ENCODE data around the gene NEAT1. TPM values are rescaled to one million over a fixed set of nuclear protein-coding genes. Genes with fewer than 3 reads are reported as not detected.

Gene NEAT1
- total and polyA plus RNA-seq, 9 of the 15 experiments (the other 6 are each of a cell fraction or from before 2014, with no cell fraction given): 20.1 to 389 (median 62.8) TPM

DNA sequence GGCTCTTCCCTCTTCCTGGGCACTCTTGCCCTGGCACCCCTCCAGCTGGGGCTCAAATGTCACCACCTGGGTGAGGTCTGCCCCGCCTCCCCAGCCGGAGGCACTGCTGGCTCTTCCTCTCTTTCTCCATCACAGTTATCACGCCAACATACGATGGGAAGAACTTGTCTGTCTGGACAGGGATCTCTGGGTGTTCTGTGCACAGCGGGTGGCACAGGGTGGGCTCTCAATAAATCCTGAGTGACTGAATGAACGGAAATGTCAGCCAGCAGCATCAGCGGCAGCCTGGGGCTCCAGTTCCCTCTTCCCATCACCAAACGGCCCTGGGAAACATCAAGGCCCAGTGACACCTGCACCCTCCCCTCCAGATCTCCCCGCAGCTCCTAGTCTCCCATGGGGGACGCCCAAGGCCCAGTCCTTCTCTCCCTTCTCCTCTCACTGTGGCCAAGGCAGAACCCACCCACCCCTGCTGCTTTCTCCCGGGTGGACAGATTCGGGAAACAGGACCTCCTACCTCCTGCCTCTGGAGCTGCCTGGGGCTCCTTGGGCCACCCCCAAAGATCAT, 39.7 kb upstream of the NEAT1 start:
- H3K4me1 ChIP-seq (replicated peaks in 1 of 2; ENCODE audit: control insufficient read depth in 2 of 2, insufficient read depth in 2 of 2, low read length in 2 of 2): peaks cover 37 to 86% of the 10 kb centered on the region in 2 experiments
- H3K9ac ChIP-seq (ENCODE audit: insufficient read depth in 1 of 2, low read depth in 2 of 2, low read length in 2 of 2): peak overlapping the region; percentile 85 to 88
- in situ Hi-C loops (cut with MboI): no loop called here
- no peak for DNase-seq (ENCODE audit: extremely low read depth in 1 of 4, low spot score in 3 of 4)
- WGBS (ENCODE audit: insufficient coverage, low coverage, missing lambda C conversion rate): 22% methylated on average over 12 of the region's 12 CpGs
- peak overlapping the region; percentile 37; the same call in 1 of the 2 replicates for H3K4me3 ChIP-seq
- H3K9me1 ChIP-seq (ENCODE audit: control insufficient read depth, insufficient read depth, low read length): no peaks in the 10 kb centered on the region
- FAIRE-seq: no peak
- intact Hi-C loops (cut with micrococcal nuclease): loop anchor here (1.0 to 2.0 kb wide), 3 partner anchors 33 to 127 kb away; no protein-coding TSS in a partner anchor
- no TSS peak for BruUV-seq (replicated peaks)
- H2AFZ ChIP-seq (ENCODE audit: low read depth, low read length): peak overlapping the region; percentile 86
- no peaks in the 10 kb centered on the region for H3K27me3 ChIP-seq (ENCODE audit: control insufficient read depth in 2 of 2, insufficient read depth in 2 of 2, low read length in 2 of 2)
- H3K27ac ChIP-seq (ENCODE audit: extremely low read depth, low read depth, low read length): peak overlapping the region; percentile 93
- H3K36me3 ChIP-seq (ENCODE audit: control insufficient read depth, insufficient read depth, low read length): peaks cover 3% of the 10 kb centered on the region; the same call in 2 of the 3 replicates
- ChIA-PET POLR2A (interaction anchor here (0.5 to 16.2 kb wide), 8 partner anchors 9 to 211 kb away, joined by 3 to 253 read pairs (median 4); partner anchors contain the start of genes MALAT1 and NEAT1), CTCF (ENCODE audit: low intra/inter-chr PET ratio) (interaction anchor here (0.6 to 1.6 kb wide), 4 partner anchors 34 to 434 kb away, joined by 3 to 7 read pairs (median 4); no protein-coding TSS in a partner anchor)
- H3K4me2 ChIP-seq (ENCODE audit: insufficient read depth, low read length): peak overlapping the region; percentile 80
- H3K9me3 ChIP-seq (replicated peaks; ENCODE audit: control insufficient read depth, insufficient read depth, low read depth, low read length): no peaks in the 10 kb centered on the region; the same call in 1 of the 2 replicates
- no peaks in the 10 kb centered on the region for H4K20me1 ChIP-seq (replicated peaks; ENCODE audit: control insufficient read depth, insufficient read depth, low read length)
- peaks cover 13% of the 10 kb centered on the region for H3K79me2 ChIP-seq (ENCODE audit: control insufficient read depth, insufficient read depth, low read length)
- ATAC-seq: no peak
- TF ChIP-seq NCOA2 (IDR thresholded peaks at IDR 0.05; ENCODE audit: partially characterized antibody in 2 of 2): no peak
- TF ChIP-seq POU5F1 (IDR thresholded peaks at IDR 0.05; ENCODE audit: borderline replicate concordance, low read depth, low read length, partially characterized antibody): no peak
- no peak for TF ChIP-seq CHAMP1 (IDR thresholded peaks at IDR 0.05)
- TF ChIP-seq, protein P1, sequence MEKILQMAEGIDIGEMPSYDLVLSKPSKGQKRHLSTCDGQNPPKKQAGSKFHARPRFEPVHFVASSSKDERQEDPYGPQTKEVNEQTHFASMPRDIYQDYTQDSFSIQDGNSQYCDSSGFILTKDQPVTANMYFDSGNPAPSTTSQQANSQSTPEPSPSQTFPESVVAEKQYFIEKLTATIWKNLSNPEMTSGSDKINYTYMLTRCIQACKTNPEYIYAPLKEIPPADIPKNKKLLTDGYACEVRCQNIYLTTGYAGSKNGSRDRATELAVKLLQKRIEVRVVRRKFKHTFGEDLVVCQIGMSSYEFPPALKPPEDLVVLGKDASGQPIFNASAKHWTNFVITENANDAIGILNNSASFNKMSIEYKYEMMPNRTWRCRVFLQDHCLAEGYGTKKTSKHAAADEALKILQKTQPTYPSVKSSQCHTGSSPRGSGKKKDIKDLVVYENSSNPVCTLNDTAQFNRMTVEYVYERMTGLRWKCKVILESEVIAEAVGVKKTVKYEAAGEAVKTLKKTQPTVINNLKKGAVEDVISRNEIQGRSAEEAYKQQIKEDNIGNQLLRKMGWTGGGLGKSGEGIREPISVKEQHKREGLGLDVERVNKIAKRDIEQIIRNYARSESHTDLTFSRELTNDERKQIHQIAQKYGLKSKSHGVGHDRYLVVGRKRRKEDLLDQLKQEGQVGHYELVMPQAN (IDR thresholded peaks at IDR 0.05; ENCODE audit: borderline replicate concordance): 0 out of 2 replicates have a peak, but pooled peaks have one; percentile 23
- 0 out of 4 replicates have a peak, but pooled peaks of 1 of the 2 experiments have one; percentile 21 for TF ChIP-seq SIN3A (IDR thresholded peaks at IDR 0.05; ENCODE audit: borderline replicate concordance in 2 of 2, control insufficient read depth in 1 of 2, low read depth in 2 of 2, low read length in 2 of 2)
- no peak for TF ChIP-seq HIVEP1 (CRISPR knock-in tag; IDR thresholded peaks at IDR 0.05)
- TF ChIP-seq ATF2 (CRISPR knock-in tag; IDR thresholded peaks at IDR 0.05): no peak
- peak; percentile 40; the same call in 1 of the 2 replicates for TF ChIP-seq ZBTB7A (IDR thresholded peaks at IDR 0.05; ENCODE audit: borderline replicate concordance, control insufficient read depth, low read depth, low read length)
- TF ChIP-seq SREBF1 (IDR thresholded peaks at IDR 0.05; ENCODE audit: borderline replicate concordance, low read depth, low read length): no peak
- TF ChIP-seq SMARCA5 (IDR thresholded peaks at IDR 0.05): peak; percentile 41
- peak; percentile 17 for TF ChIP-seq TAL1 (IDR thresholded peaks at IDR 0.05)
- no peak for TF ChIP-seq CEBPG (CRISPR knock-in tag; IDR thresholded peaks at IDR 0.05)
- TF ChIP-seq CEBPG (tag; conservative IDR thresholded peaks at IDR 0.05 in 1 of 2, IDR thresholded peaks at IDR 0.05 in 1 of 2): no peak
- no peak for TF ChIP-seq ZNF184 (CRISPR knock-in tag; IDR thresholded peaks at IDR 0.05)

Measured in K562 (cell line).